Immature natural killer cell (primary cell): Measurements from ENCODE around the gene NRSN2. TPM values are rescaled to one million over a fixed set of nuclear protein-coding genes. Genes with fewer than 3 reads are reported as not detected.
"Not testable (repeated sequence)": the region's sequence is repeated elsewhere in the genome, so short reads cannot be mapped to it uniquely, and the experiment has no call there.

Experiments
- DNase-seq, 3 donors: peaks; one replicate each; pipeline ENCODE4 v3.0.0; 2022; ENCODE audit warnings: mixed read lengths in 1 of 3
- H3K27ac Mint-ChIP-seq, 6 donors: one replicate each; pipeline ENCODE4 v1.8.0; 2020; ENCODE audit warnings: mixed read lengths in 6 of 6, mild to moderate bottlenecking in 5 of 6, inconsistent platforms in 4 of 6, moderate library complexity in 3 of 6
- H3K27me3 Mint-ChIP-seq, 3 donors: one replicate each; pipeline ENCODE4 v1.8.0; 2020 to 2021; ENCODE audit warnings: low read depth in 3 of 3, mild to moderate bottlenecking in 3 of 3, mixed read lengths in 3 of 3, moderate library complexity in 3 of 3, inconsistent platforms in 1 of 3
- H3K36me3 Mint-ChIP-seq, 3 donors: one replicate each; pipeline ENCODE4 v1.8.0; 2020; ENCODE audit warnings: mixed read lengths in 3 of 3, inconsistent platforms in 2 of 3, mild to moderate bottlenecking in 2 of 3
- H3K4me1 Mint-ChIP-seq, 2 donors: one replicate each; pipeline ENCODE4 v1.8.0; 2020; ENCODE audit warnings: inconsistent platforms in 2 of 2, mild to moderate bottlenecking in 2 of 2, mixed read lengths in 2 of 2, moderate library complexity in 1 of 2
- H3K4me3 Mint-ChIP-seq, 5 donors: one replicate each; pipeline ENCODE4 v1.8.0; 2020; ENCODE audit warnings: mild to moderate bottlenecking in 5 of 5, mixed read lengths in 5 of 5, inconsistent platforms in 3 of 5, moderate library complexity in 3 of 5
- H3K9me3 Mint-ChIP-seq, 6 donors: one replicate each; pipeline ENCODE4 v1.8.0; 2020; ENCODE audit warnings: mild to moderate bottlenecking in 6 of 6, mixed read lengths in 6 of 6, inconsistent platforms in 4 of 6, moderate library complexity in 3 of 6
- polyA plus RNA-seq, 3 donors: library from polyadenylated mRNA; unstranded; fragments of 300-500 nt; fragmentation: Illumina TruSeq; gene quantifications; one replicate each; pipeline ENCODE4 v1.2.3, GENCODE V29; 2021

NRSN2 gene
- polyA plus RNA-seq, 3 donors from 2014 or later: 6.7 to 8.9 (median 7.1) TPM

DNA sequence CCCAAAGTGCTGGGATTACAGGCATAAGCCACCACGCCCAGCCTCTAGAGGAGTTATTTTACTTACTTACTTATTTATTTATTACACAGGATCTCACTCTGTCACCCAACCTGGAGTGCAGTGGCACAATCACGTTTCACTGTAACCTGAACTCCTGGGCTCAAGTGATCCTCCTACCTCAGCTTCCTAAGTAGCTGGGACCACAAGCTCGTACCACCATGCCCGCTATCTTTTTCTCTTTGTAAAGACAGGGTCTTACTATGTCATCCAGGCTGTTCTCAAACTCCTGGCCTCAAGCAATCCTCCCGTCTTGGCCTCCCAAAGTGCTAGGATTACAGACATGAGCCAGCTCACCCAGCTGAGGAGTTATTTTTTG lies 32.0 kb downstream of the NRSN2 start:
- peaks cover 2 to 8% (median 4%) of the 10 kb centered on the region in 3 donors for H3K27me3 Mint-ChIP-seq
- no peaks in the 10 kb centered on the region for H3K9me3 Mint-ChIP-seq
- no peak for DNase-seq
- H3K4me1 Mint-ChIP-seq: peaks cover 4 to 11% of the 10 kb centered on the region in 2 donors
- H3K36me3 Mint-ChIP-seq: no peaks in the 10 kb centered on the region
- H3K4me3 Mint-ChIP-seq: peak overlapping the region in 1 of 5 donors; percentile 76
- H3K27ac Mint-ChIP-seq: no peak overlapping the region

GRCh38 chr20:380763-381580 lies 34.1 kb downstream of the NRSN2 start:
- H3K27ac Mint-ChIP-seq: peak overlapping the region in 5 of 6 donors; percentile 21 to 84 (median 69)
- H3K9me3 Mint-ChIP-seq: no peaks in the 10 kb centered on the region
- DNase-seq: peak; percentile 49 to 58 (median 51)
- peak overlapping the region; percentile 82 to 88 (median 83) for H3K4me3 Mint-ChIP-seq
- H3K36me3 Mint-ChIP-seq: peaks cover 0 to 1% (median 0%) of the 10 kb centered on the region in 3 donors
- H3K4me1 Mint-ChIP-seq: peaks cover 4 to 11% of the 10 kb centered on the region in 2 donors
- H3K27me3 Mint-ChIP-seq: peaks cover 2 to 6% (median 4%) of the 10 kb centered on the region in 3 donors

DNA sequence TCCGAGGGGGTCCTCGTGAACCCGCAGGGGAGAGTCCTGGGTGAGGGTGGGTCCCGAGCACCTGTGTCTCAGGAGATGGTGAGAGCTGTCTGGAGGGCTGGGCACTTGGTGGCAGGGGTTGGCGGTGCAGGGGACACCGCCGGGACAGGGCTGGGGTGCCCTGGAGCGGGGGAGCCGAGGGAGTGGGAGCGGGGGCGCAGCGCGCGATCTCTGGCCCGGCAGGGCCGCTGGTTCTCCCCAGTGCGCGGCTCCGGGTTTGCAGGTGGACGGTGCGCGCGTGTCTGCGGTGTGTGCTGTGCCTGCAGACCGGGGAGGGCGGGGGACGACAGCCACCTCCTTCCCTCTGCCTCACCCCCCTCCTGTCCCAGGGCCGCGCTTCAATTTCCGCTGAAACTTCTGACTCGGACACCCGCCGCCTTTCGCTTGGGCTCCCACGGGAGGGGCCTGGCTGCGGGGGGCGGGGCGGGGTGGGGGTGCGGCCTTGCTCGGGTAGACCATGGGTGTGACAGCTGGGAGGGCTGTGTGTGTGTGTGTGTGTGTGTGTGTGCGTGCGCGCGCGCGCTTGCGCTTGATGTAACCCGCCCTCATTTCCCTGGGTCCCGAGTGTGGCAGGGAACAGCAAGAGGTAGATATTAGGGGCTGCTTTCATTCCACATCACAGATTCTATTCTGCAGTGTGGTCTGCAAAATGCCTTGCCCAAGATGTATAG lies 34.8 kb downstream of the NRSN2 start:
- peaks cover 4 to 11% of the 10 kb centered on the region in 2 donors for H3K4me1 Mint-ChIP-seq
- peak overlapping the region; percentile 49 to 84 (median 82) for H3K27ac Mint-ChIP-seq

DNA sequence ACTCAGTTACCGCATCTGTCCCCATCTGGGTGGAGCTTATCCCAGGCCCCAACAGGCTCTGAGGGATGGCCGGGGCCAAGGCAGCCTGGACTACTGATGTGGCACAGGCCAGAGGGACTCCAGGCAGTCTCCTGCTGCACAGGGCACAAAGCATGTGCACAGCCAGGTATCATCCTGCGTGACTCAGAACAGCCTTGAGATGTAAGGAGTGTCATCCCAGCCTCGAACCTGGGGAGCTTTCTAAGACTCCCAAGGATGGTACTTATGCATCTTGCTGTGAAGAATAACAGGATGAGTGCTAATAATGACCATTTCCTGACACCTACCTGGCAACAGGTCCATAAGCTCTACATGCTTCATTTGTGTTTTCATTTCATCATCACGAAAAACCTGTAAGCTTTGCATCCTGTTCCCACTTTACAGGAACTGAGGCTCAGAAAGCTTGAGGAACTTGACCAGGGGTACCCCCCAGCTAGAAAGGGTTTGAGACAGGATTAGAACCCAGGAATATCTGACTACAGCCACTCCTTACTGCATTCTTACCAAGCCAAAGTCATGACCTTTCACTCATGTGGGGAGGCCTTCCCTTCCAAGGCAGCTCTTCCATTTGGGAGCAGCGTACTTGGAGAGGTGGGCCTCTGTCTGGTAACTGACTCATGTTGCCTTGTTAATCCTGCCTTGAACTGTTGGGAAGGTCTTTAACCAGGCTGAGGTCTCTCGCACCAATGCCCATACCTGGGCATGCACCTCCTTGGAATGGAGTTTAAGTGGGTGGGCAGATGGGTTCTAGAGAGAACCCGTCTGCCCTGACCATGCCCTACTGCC lies 35.6 kb downstream of the NRSN2 start:
- H3K27ac Mint-ChIP-seq: peak overlapping the region in 5 of 6 donors; percentile 49 to 84 (median 80)
- no peak for DNase-seq
- peaks cover 2 to 6% (median 4%) of the 10 kb centered on the region in 3 donors for H3K27me3 Mint-ChIP-seq

More for the DNA sequence above, 34.8 kb downstream of the NRSN2 start:
- Mint-ChIP-seq H3K27me3 (peaks cover 2 to 6% (median 4%) of the 10 kb centered on the region in 3 donors), H3K4me3 (peak overlapping the region; percentile 73 to 88 (median 83)), H3K36me3 (peaks cover 0 to 3% (median 0%) of the 10 kb centered on the region in 3 donors), H3K9me3 (no peaks in the 10 kb centered on the region)
- DNase-seq: peak; percentile 71 to 76 (median 72)

DNA sequence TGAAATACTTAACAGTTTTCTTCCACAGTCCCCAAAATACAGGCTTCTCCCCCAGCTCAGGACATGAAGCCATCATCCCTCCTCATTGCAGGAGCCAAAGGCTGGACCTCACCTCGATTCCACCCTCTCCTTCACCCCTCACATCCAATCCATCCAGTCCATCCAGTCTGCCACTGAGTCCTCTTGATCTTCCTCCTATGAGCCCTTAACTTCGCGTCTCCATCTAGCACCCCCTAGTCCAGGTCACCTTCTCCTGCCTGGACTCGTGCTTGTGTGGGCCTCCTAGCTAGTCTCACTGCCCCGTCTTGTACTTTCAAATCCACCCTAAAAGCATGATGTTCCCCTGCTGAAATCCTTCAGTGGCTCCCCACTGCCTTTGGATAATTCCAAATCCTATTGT lies 37.0 kb downstream of the NRSN2 start:
- Mint-ChIP-seq H3K36me3 (peaks cover 7 to 16% (median 10%) of the 10 kb centered on the region in 3 donors), H3K27me3 (peaks cover 2 to 6% (median 4%) of the 10 kb centered on the region in 3 donors), H3K9me3 (no peaks in the 10 kb centered on the region), H3K27ac (peak overlapping the region in 5 of 6 donors; percentile 12 to 84 (median 49)), H3K4me1 (peaks cover 4 to 11% of the 10 kb centered on the region in 2 donors), H3K4me3 (peak overlapping the region in 1 of 5 donors; percentile 17)
- DNase-seq: no peak

More for the DNA sequence above, 35.6 kb downstream of the NRSN2 start:
- H3K4me3 Mint-ChIP-seq: peak overlapping the region; percentile 73 to 88 (median 83)
- H3K4me1 Mint-ChIP-seq: peaks cover 4 to 11% of the 10 kb centered on the region in 2 donors
- H3K9me3 Mint-ChIP-seq: no peaks in the 10 kb centered on the region
- peaks cover 0 to 4% (median 1%) of the 10 kb centered on the region in 3 donors for H3K36me3 Mint-ChIP-seq

DNA sequence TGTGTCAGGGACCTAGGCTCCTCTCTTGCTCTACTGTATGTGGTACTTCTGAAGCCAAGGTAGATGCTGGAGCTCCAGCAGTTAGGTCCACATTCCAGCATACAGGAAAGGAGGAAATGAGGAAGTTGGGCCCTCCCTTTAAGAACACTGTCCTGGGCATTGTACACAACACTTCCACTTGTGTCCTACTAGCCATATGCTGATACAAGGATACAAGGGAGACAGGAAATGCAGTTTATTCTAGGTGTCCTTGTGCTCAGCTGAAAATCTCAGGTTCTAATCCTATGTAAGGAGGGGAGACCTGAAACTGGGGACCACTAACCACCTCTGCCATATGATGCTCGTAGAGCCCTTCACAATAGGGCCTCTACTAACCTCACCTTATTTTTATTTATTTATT lies 37.8 kb downstream of the NRSN2 start:
- H3K9me3 Mint-ChIP-seq: no peaks in the 10 kb centered on the region
- H3K27me3 Mint-ChIP-seq: peaks cover 2 to 6% (median 4%) of the 10 kb centered on the region in 3 donors
- peaks cover 10 to 21% (median 10%) of the 10 kb centered on the region in 3 donors for H3K36me3 Mint-ChIP-seq
- H3K4me1 Mint-ChIP-seq: peaks cover 4 to 11% of the 10 kb centered on the region in 2 donors
- peak overlapping the region in 2 of 6 donors; percentile 29 to 36 for H3K27ac Mint-ChIP-seq
- no peak for DNase-seq
- no peak overlapping the region for H3K4me3 Mint-ChIP-seq

DNA sequence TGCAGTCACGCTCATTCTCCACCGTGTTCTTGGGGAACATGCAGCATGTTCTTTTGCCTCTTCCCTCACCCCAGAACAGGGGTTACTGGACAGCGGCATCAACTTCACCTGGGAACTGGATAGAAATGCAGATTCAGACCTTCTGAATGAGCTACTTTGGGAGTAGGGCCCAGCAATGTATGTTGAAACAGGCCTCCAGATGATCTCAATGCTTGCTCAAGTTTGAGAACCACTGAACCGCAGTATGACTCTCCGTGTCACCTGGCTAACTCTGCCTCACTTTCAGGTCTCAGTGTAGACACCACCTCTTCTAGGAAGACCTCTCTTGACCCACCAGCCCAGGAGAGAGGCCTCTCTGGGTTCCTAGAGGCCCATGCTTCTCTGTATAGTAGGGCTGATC lies 38.5 kb downstream of the NRSN2 start:
- no peak overlapping the region for H3K27ac Mint-ChIP-seq
- H3K36me3 Mint-ChIP-seq: peaks cover 10 to 26% (median 10%) of the 10 kb centered on the region in 3 donors
- peaks cover 2 to 6% (median 4%) of the 10 kb centered on the region in 3 donors for H3K27me3 Mint-ChIP-seq
- DNase-seq: no peak
- no peaks in the 10 kb centered on the region for H3K9me3 Mint-ChIP-seq
- H3K4me1 Mint-ChIP-seq: peaks cover 4 to 11% of the 10 kb centered on the region in 2 donors
- H3K4me3 Mint-ChIP-seq: no peak overlapping the region

DNA sequence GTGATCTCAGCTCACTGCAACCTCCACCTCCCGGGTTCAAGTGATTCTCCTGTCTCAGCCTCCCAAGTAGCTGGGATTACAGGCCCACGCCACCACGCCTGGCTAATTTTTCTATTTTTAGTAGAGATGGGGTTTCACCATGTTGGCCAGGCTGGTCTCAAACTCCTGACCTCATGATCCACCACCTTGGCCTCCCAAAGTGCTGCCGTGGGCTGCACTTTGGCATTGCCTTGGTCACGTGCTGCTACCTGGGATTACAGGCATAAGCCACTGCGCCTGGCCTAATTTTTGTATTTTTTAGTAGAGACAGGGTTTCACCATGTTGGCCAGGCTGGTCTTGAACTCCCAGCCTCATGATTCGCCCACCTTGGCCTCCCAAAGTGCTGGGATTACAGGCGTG lies 39.7 kb downstream of the NRSN2 start:
- H3K4me1 Mint-ChIP-seq: peaks cover 4 to 11% of the 10 kb centered on the region in 2 donors
- H3K36me3 Mint-ChIP-seq: peaks cover 10 to 33% (median 10%) of the 10 kb centered on the region in 3 donors
- H3K4me3 Mint-ChIP-seq, H3K9me3 Mint-ChIP-seq, H3K27me3 Mint-ChIP-seq, H3K27ac Mint-ChIP-seq, DNase-seq: not testable (repeated sequence)

GRCh38 chr20:387520-387919 lies 40.6 kb downstream of the NRSN2 start:
- H3K27me3 Mint-ChIP-seq: no peaks in the 10 kb centered on the region
- H3K4me1 Mint-ChIP-seq: peaks cover 0 to 6% of the 10 kb centered on the region in 2 donors
- H3K27ac Mint-ChIP-seq: no peak overlapping the region

DNA sequence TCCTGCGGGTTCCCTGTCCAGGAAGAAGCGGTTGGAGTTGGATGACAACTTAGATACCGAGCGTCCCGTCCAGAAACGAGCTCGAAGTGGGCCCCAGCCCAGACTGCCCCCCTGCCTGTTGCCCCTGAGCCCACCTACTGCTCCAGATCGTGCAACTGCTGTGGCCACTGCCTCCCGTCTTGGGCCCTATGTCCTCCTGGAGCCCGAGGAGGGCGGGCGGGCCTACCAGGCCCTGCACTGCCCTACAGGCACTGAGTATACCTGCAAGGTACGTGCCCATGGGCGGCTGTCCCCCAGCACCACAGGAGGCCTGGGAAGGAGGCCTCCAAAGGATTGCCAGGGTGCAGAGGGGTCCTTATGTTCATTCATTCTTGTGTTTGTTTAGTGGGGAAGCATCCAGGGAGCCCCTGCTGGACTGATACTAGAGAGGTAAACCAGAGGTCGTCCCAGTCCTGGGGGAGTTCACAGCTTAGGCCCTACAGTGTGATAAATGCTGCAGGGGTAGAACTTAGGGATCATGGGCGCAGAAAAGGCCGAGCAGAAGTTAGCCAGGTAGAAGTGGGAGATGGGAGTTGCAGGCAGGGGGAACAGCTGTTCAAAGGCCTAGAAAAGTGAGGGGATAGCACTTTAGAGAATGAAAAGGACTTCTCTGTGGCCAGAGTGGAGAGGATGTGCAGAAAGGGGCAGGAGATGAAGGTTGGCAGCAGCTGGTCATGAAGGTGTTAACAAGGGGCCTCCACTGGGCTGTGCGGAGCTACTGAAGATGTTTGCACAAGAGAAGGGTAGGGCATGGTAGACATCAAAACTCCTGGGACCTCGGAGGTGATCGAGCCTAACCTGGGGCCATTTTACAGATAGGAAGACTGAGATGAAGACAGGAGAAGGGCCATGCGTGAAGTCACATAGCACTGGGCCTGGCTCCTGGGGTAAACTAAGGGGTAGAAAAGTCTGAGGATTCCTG lies 41.4 kb downstream of the NRSN2 start:
- Mint-ChIP-seq H3K27me3 (peaks cover 0 to 2% (median 1%) of the 10 kb centered on the region in 3 donors), H3K27ac (no peak overlapping the region), H3K36me3 (peaks cover 10 to 44% (median 14%) of the 10 kb centered on the region in 3 donors), H3K9me3 (no peaks in the 10 kb centered on the region), H3K4me3 (no peak overlapping the region), H3K4me1 (peaks cover 0 to 5% of the 10 kb centered on the region in 2 donors)
- no peak for DNase-seq

More at GRCh38 chr20:387520-387919, 40.6 kb downstream of the NRSN2 start:
- DNase-seq: no peak
- H3K4me3 Mint-ChIP-seq: no peak overlapping the region
- H3K36me3 Mint-ChIP-seq: peaks cover 10 to 36% (median 14%) of the 10 kb centered on the region in 3 donors
- no peaks in the 10 kb centered on the region for H3K9me3 Mint-ChIP-seq

- H3K27ac Mint-ChIP-seq: no peak overlapping the region
- no peaks in the 10 kb centered on the region for H3K4me1 Mint-ChIP-seq
- no peak overlapping the region for H3K4me3 Mint-ChIP-seq
- peaks cover 10 to 49% (median 18%) of the 10 kb centered on the region in 3 donors for H3K36me3 Mint-ChIP-seq
- H3K27me3 Mint-ChIP-seq: peaks cover 0 to 2% (median 2%) of the 10 kb centered on the region in 3 donors
- DNase-seq: no peak
- H3K9me3 Mint-ChIP-seq: no peaks in the 10 kb centered on the region
Observed at GRCh38 chr20:389220-389619, 42.3 kb downstream of the NRSN2 start.

- Mint-ChIP-seq H3K4me3 (no peak overlapping the region), H3K4me1 (no peaks in the 10 kb centered on the region), H3K27ac (no peak overlapping the region), H3K9me3 (no peaks in the 10 kb centered on the region), H3K36me3 (peaks cover 10 to 49% (median 18%) of the 10 kb centered on the region in 3 donors), H3K27me3 (peaks cover 0 to 2% (median 2%) of the 10 kb centered on the region in 3 donors)
- DNase-seq: no peak
Observed at GRCh38 chr20:391041-391711, 44.3 kb downstream of the NRSN2 start.
